KMS-11 (cell line): ENCODE measurements around the gene NRCAM.

Experiments used
- H2AFZ ChIP-seq: fragments of 200-600 bp; sonication (generic); 2 replicates; pipeline ENCODE4 v1.6.1; 2016; ENCODE audit warnings: antibody characterized with exemption, mixed run types, low read depth
- H3K27ac ChIP-seq: fragments of 200-600 bp; sonication (generic); 2 replicates; pipeline ENCODE4 v1.6.1; 2016; ENCODE audit warnings: mild to moderate bottlenecking, mixed run types
- H3K27me3 ChIP-seq: fragments of 200-600 bp; sonication (generic); 2 replicates; pipeline ENCODE4 v1.6.1; 2017; ENCODE audit warnings: mild to moderate bottlenecking, low read depth, mixed run types, moderate library complexity; ENCODE audit not compliant: insufficient read depth
- H3K36me3 ChIP-seq: fragments of 200-600 bp; sonication (generic); 2 replicates; pipeline ENCODE4 v1.6.1; 2017; ENCODE audit warnings: mild to moderate bottlenecking, mixed run types; ENCODE audit not compliant: insufficient read depth
- H3K4me1 ChIP-seq: fragments of 200-600 bp; sonication (generic); 2 replicates; pipeline ENCODE4 v1.6.1; 2016; ENCODE audit warnings: mild to moderate bottlenecking, low read depth, mixed run types; ENCODE audit not compliant: poor library complexity, severe bottlenecking
- H3K4me2 ChIP-seq: fragments of 200-600 bp; sonication (generic); 2 replicates; pipeline ENCODE4 v1.7.0; 2016; ENCODE audit warnings: mild to moderate bottlenecking, mixed run types
- H3K4me3 ChIP-seq: fragments of 200-600 bp; sonication (generic); IDR thresholded peaks from 2 replicates; pipeline ENCODE4 v1.6.1; 2017; ENCODE audit warnings: low read depth, low read length, mixed read lengths; ENCODE audit not compliant: insufficient read depth
- H3K79me2 ChIP-seq: fragments of 200-600 bp; sonication (generic); 2 replicates; pipeline ENCODE4 v1.6.1; 2016; ENCODE audit warnings: low read depth, mixed run types; ENCODE audit not compliant: insufficient read depth
- H3K9ac ChIP-seq: fragments of 200-600 bp; sonication (generic); 2 replicates; pipeline ENCODE4 v1.6.1; 2016; ENCODE audit warnings: mild to moderate bottlenecking, mixed run types
- H4K20me1 ChIP-seq: fragments of 200-600 bp; sonication (generic); 2 replicates; pipeline ENCODE4 v1.6.1; 2016; ENCODE audit warnings: mild to moderate bottlenecking, mixed run types; ENCODE audit not compliant: insufficient read depth
- CTCF ChIP-seq: fragments of 200-600 bp; sonication (generic); conservative IDR thresholded peaks from 2 replicates; pipeline ENCODE4 v1.6.1; 2017; ENCODE audit warnings: low read depth, mild to moderate bottlenecking, antibody characterized with exemption, low read length, moderate library complexity, mixed read lengths

NRCAM gene

GRCh38 chr7:108203537-108203936 lies 252.7 kb downstream of the NRCAM start:
- Histone ChIP-seq H3K4me2 (peak overlapping the region; percentile 85), H2AFZ (peak overlapping the region; percentile 11; the same call in 1 of the 2 replicates), H4K20me1 (no peaks in the 10 kb centered on the region), H3K36me3 (no peaks in the 10 kb centered on the region), H3K27ac (peak overlapping the region; percentile 69), H3K9ac (peak overlapping the region; percentile 20; the same call in 1 of the 2 replicates), H3K4me3 (no peak overlapping the region), H3K27me3 (no peaks in the 10 kb centered on the region), H3K4me1 (peaks cover 68% of the 10 kb centered on the region), H3K79me2 (no peaks in the 10 kb centered on the region)
- TF ChIP-seq CTCF = no peak; the same call in 1 of the 2 replicates

GRCh38 chr7:108202743-108203142 lies 253.5 kb downstream of the NRCAM start:
- Histone ChIP-seq H3K9ac (peak overlapping the region; percentile 13; the same call in 1 of the 2 replicates), H3K36me3 (no peaks in the 10 kb centered on the region), H4K20me1 (no peaks in the 10 kb centered on the region), H3K4me3 (no peak overlapping the region), H3K79me2 (no peaks in the 10 kb centered on the region), H3K27me3 (no peaks in the 10 kb centered on the region), H3K4me1 (peaks cover 63% of the 10 kb centered on the region), H3K4me2 (peak overlapping the region; percentile 85), H2AFZ (no peak overlapping the region), H3K27ac (peak overlapping the region; percentile 69)
- TF ChIP-seq CTCF = no peak

- TF ChIP-seq CTCF = no peak
- H3K27ac ChIP-seq = no peak overlapping the region
- no peak overlapping the region for H3K4me3 ChIP-seq
These were observed 254.5 kb downstream of the NRCAM start for GRCh38 chr7:108201766-108202165.

GRCh38 chr7:108200326-108200725 lies 255.9 kb downstream of the NRCAM start:
- no peak for TF ChIP-seq CTCF
- no peaks in the 10 kb centered on the region for H4K20me1 ChIP-seq
- no peak overlapping the region for H3K9ac ChIP-seq
- H3K36me3 ChIP-seq = no peaks in the 10 kb centered on the region
- H2AFZ ChIP-seq = no peak overlapping the region
- H3K4me1 ChIP-seq = peaks cover 38% of the 10 kb centered on the region
- no peak overlapping the region for H3K27ac ChIP-seq
- H3K27me3 ChIP-seq = no peaks in the 10 kb centered on the region
- H3K79me2 ChIP-seq = no peaks in the 10 kb centered on the region
- H3K4me3 ChIP-seq = no peak overlapping the region
- no peak overlapping the region for H3K4me2 ChIP-seq

More at GRCh38 chr7:108201766-108202165, 254.5 kb downstream of the NRCAM start:
- H4K20me1 ChIP-seq = no peaks in the 10 kb centered on the region
- H3K79me2 ChIP-seq = no peaks in the 10 kb centered on the region
- H3K9ac ChIP-seq = no peak overlapping the region
- no peak overlapping the region for H3K4me2 ChIP-seq
- peaks cover 53% of the 10 kb centered on the region for H3K4me1 ChIP-seq
- no peak overlapping the region for H2AFZ ChIP-seq
- H3K27me3 ChIP-seq = no peaks in the 10 kb centered on the region
- no peaks in the 10 kb centered on the region for H3K36me3 ChIP-seq
